MM.1S (cell line): ENCODE data around the gene POLE4.
A peak's percentile ranks its signal among the peaks of the same experiment; 100 is the strongest.

Experiments used
- DNase-seq: peaks from one replicate; pipeline ENCODE4 v3.0.0-alpha.2; 2015
- H2AFZ ChIP-seq: fragments of 300-600 bp; sonication (generic); 2 replicates; pipeline ENCODE4 v1.6.0; 2016; ENCODE audit warnings: antibody characterized with exemption, low read length
- H3F3A ChIP-seq: fragments of 300-600 bp; sonication (generic); 2 replicates; pipeline ENCODE4 v1.6.1; 2016; ENCODE audit warnings: mild to moderate bottlenecking, antibody characterized with exemption, low read length, moderate library complexity, mixed read lengths; ENCODE audit not compliant: insufficient read depth
- H3K27ac ChIP-seq: fragments of 300-600 bp; sonication (generic); 2 replicates; pipeline ENCODE4 v1.5.1; 2016; ENCODE audit warnings: mild to moderate bottlenecking, low read length
- H3K27me3 ChIP-seq: fragments of 300-600 bp; sonication (generic); replicated peaks from 2 replicates; pipeline ENCODE4 v1.6.0; 2016; ENCODE audit warnings: low read length; ENCODE audit not compliant: insufficient read depth
- H3K36me3 ChIP-seq: fragments of 300-600 bp; sonication (generic); replicated peaks from 2 replicates; pipeline ENCODE4 v1.6.1; 2016; ENCODE audit warnings: mild to moderate bottlenecking, low read length, mixed read lengths; ENCODE audit not compliant: insufficient read depth
- H3K4me1 ChIP-seq: fragments of 300-600 bp; sonication (generic); 2 replicates; pipeline ENCODE4 v1.6.1; 2016; ENCODE audit warnings: low read length, mixed read lengths
- H3K4me2 ChIP-seq: fragments of 300-600 bp; sonication (generic); 2 replicates; pipeline ENCODE4 v1.6.0; 2016; ENCODE audit warnings: low read depth, low read length
- H3K4me3 ChIP-seq: fragments of 300-600 bp; sonication (generic); 2 replicates; pipeline ENCODE4 v1.5.1; 2016; ENCODE audit warnings: low read length, mixed read lengths
- H3K79me2 ChIP-seq: fragments of 300-600 bp; sonication (generic); 2 replicates; pipeline ENCODE4 v1.6.1; 2016; ENCODE audit warnings: mixed run types, low read length, mixed read lengths
- H3K9ac ChIP-seq: fragments of 300-600 bp; sonication (generic); 2 replicates; pipeline ENCODE4 v1.6.1; 2016; ENCODE audit warnings: low read length, mixed read lengths
- H3K9me2 ChIP-seq: fragments of 300-600 bp; sonication (generic); replicated peaks from 2 replicates; pipeline ENCODE4 v1.6.1; 2016; ENCODE audit warnings: mild to moderate bottlenecking, low read length, mixed read lengths; ENCODE audit not compliant: insufficient read depth
- H3K9me3 ChIP-seq: fragments of 300-600 bp; sonication (generic); replicated peaks from 2 replicates; pipeline ENCODE4 v1.6.1; 2016; ENCODE audit warnings: mild to moderate bottlenecking, low read length, mixed read lengths; ENCODE audit not compliant: insufficient read depth
- H4K20me1 ChIP-seq: fragments of 300-600 bp; sonication (generic); 2 replicates; pipeline ENCODE4 v1.6.1; 2016; ENCODE audit warnings: mild to moderate bottlenecking, low read length, moderate library complexity, mixed read lengths; ENCODE audit not compliant: insufficient read depth
- EZH2 ChIP-seq: fragments of 300-600 bp; sonication (generic); optimal IDR thresholded peaks from 2 replicates; pipeline ENCODE3; 2017; ENCODE audit warnings: low read depth, mild to moderate bottlenecking, antibody characterized with exemption, low read length, mixed read lengths
- EZH2phosphoT487 ChIP-seq: fragments of 300-600 bp; sonication (generic); IDR thresholded peaks from 2 replicates; pipeline ENCODE4 v1.6.1; 2018; ENCODE audit warnings: antibody characterized with exemption, low read length
- TF ChIP-seq, protein P1 (sequence below): fragments of 300-600 bp; sonication (generic); IDR thresholded peaks from 2 replicates; pipeline ENCODE4 v1.5.1; 2016; ENCODE audit warnings: antibody characterized with exemption, low read length, mixed read lengths

POLE4 gene

GRCh38 chr2:74927621-74928020 is 30.8 kb upstream of the POLE4 start:
- H3K9me2 ChIP-seq, result no peaks in the 10 kb centered on the region
- H3K4me2 ChIP-seq, result no peak overlapping the region
- H3K36me3 ChIP-seq, result no peaks in the 10 kb centered on the region
- no peaks in the 10 kb centered on the region for H3K9me3 ChIP-seq
- peaks cover 5% of the 10 kb centered on the region; the same call in 1 of the 2 replicates for H3K4me1 ChIP-seq
- H3K9ac ChIP-seq, result no peak overlapping the region
- no peak overlapping the region for H3K27ac ChIP-seq
- no peaks in the 10 kb centered on the region for H3K27me3 ChIP-seq
- H3K79me2 ChIP-seq, result no peaks in the 10 kb centered on the region
- H4K20me1 ChIP-seq, result no peaks in the 10 kb centered on the region
- TF ChIP-seq EZH2 (no peak), EZH2phosphoT487 (no peak)
- TF ChIP-seq, protein P1, sequence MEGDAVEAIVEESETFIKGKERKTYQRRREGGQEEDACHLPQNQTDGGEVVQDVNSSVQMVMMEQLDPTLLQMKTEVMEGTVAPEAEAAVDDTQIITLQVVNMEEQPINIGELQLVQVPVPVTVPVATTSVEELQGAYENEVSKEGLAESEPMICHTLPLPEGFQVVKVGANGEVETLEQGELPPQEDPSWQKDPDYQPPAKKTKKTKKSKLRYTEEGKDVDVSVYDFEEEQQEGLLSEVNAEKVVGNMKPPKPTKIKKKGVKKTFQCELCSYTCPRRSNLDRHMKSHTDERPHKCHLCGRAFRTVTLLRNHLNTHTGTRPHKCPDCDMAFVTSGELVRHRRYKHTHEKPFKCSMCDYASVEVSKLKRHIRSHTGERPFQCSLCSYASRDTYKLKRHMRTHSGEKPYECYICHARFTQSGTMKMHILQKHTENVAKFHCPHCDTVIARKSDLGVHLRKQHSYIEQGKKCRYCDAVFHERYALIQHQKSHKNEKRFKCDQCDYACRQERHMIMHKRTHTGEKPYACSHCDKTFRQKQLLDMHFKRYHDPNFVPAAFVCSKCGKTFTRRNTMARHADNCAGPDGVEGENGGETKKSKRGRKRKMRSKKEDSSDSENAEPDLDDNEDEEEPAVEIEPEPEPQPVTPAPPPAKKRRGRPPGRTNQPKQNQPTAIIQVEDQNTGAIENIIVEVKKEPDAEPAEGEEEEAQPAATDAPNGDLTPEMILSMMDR, result no peak
- no peak overlapping the region for H3K4me3 ChIP-seq
- no peaks in the 10 kb centered on the region for H3F3A ChIP-seq
- DNase-seq, result peak; percentile 39
- no peak overlapping the region for H2AFZ ChIP-seq

GRCh38 chr2:74930811-74931486 is 27.5 kb upstream of the POLE4 start:
- Histone ChIP-seq H3K27ac (no peak overlapping the region), H3K27me3 (no peaks in the 10 kb centered on the region), H3K79me2 (no peaks in the 10 kb centered on the region), H3K36me3 (no peaks in the 10 kb centered on the region), H4K20me1 (no peaks in the 10 kb centered on the region), H3F3A (no peaks in the 10 kb centered on the region), H3K9ac (no peak overlapping the region), H3K9me2 (no peaks in the 10 kb centered on the region), H2AFZ (no peak overlapping the region), H3K4me3 (no peak overlapping the region), H3K4me2 (no peak overlapping the region), H3K4me1 (peaks cover 5% of the 10 kb centered on the region; the same call in 1 of the 2 replicates), H3K9me3 (no peaks in the 10 kb centered on the region)
- TF ChIP-seq EZH2phosphoT487 (no peak), EZH2 (no peak)
- TF ChIP-seq, protein P1, result no peak
- no peak for DNase-seq

DNA sequence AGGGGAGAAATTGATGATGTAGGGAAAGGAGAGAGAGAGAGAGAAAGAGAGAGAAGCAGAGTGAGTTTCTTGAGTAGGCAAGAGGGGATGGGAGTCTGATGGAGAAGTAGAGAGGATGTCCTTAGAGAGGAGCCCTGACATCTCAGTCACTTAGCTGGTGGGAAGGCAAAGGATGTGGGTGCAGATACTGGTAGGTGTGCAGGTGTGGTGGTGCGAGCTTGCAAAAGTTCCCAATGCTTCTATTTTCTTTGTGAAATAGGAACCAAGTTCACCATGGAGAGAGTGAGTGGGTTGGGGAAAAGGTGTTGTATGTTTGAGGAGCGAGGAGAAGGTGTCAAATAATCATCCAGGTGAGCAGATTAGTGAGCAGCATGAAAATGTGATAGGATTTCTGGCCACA is 26.5 kb upstream of the POLE4 start:
- no peak overlapping the region for H3K4me3 ChIP-seq
- H3K79me2 ChIP-seq, result no peaks in the 10 kb centered on the region
- H3F3A ChIP-seq, result no peaks in the 10 kb centered on the region
- no peaks in the 10 kb centered on the region for H3K9me2 ChIP-seq
- H3K9ac ChIP-seq, result no peak overlapping the region
- peaks cover 5% of the 10 kb centered on the region; the same call in 1 of the 2 replicates for H3K4me1 ChIP-seq
- no peaks in the 10 kb centered on the region for H4K20me1 ChIP-seq
- TF ChIP-seq EZH2phosphoT487, result no peak
- no peak overlapping the region for H3K27ac ChIP-seq
- no peaks in the 10 kb centered on the region for H3K36me3 ChIP-seq
- no peak overlapping the region for H3K4me2 ChIP-seq
- no peaks in the 10 kb centered on the region for H3K9me3 ChIP-seq
- H3K27me3 ChIP-seq, result no peaks in the 10 kb centered on the region
- no peak for DNase-seq
- H2AFZ ChIP-seq, result no peak overlapping the region

DNA sequence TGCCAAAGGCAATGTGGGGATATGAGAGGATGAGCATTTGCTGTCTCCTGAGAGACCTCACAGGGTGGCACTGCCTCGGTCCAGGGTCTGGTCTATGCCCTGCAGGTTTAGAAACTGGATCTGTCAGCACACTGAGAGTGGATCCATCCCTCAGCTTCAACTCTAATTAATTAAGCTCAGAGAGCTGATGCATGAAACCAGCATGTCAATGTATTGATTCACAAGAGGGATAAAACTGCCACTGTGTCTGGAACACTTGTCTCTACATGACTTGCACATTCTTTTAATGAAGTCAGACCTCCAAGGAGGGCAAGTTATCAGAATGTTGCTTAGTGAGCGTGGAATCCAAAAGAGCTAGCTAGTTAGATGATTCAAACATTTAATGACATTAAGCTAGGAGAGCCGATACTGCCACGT is 22.5 kb upstream of the POLE4 start:
- H3F3A ChIP-seq, result no peaks in the 10 kb centered on the region
- no peak for DNase-seq
- no peaks in the 10 kb centered on the region for H3K9me2 ChIP-seq
- no peaks in the 10 kb centered on the region for H3K27me3 ChIP-seq
- no peak overlapping the region for H2AFZ ChIP-seq
- no peak overlapping the region for H3K27ac ChIP-seq
- no peaks in the 10 kb centered on the region for H3K79me2 ChIP-seq
- no peak overlapping the region for H3K9ac ChIP-seq
- no peaks in the 10 kb centered on the region for H3K36me3 ChIP-seq
- no peaks in the 10 kb centered on the region for H3K9me3 ChIP-seq
- H4K20me1 ChIP-seq, result no peaks in the 10 kb centered on the region
- TF ChIP-seq, protein P1, result no peak
- TF ChIP-seq EZH2, result no peak
- no peak for TF ChIP-seq EZH2phosphoT487
- no peak overlapping the region for H3K4me2 ChIP-seq
- H3K4me3 ChIP-seq, result no peak overlapping the region
- H3K4me1 ChIP-seq, result no peaks in the 10 kb centered on the region
